Stimulated activated CD4-positive, alpha-beta T cell treated with anti-CD3 and anti-CD28 coated beads, Interleukin-4, amount 100 ng/mL, for 4 hours (primary cell): ENCODE data around the gene BRME1.
A peak's percentile ranks its signal among the peaks of the same experiment; 100 is the strongest.

Source experiments
- DNase-seq, 2 experiments: peaks; one replicate each; pipeline ENCODE4 v3.0.0-alpha.2; 2020

Gene BRME1

GRCh38 chr19:13843104-13843921 lies 62.6 kb downstream of the BRME1 start:
- DNase-seq = no peak

GRCh38 chr19:13842291-13843103 lies 63.4 kb downstream of the BRME1 start:
- peak; percentile 63 to 69 for DNase-seq

GRCh38 chr19:13841962-13842290 lies 64.0 kb downstream of the BRME1 start:
- DNase-seq = no peak

GRCh38 chr19:13841086-13841961 lies 64.6 kb downstream of the BRME1 start:
- no peak for DNase-seq

- peak in 1 of 2 experiments; percentile 38 for DNase-seq
Measured at GRCh38 chr19:13840305-13841085, 65.4 kb downstream of the BRME1 start.

GRCh38 chr19:13839938-13840304 lies 66.0 kb downstream of the BRME1 start:
- DNase-seq = peak in 1 of 2 experiments; percentile 77

- peak; percentile 85 to 93 for DNase-seq
Measured at GRCh38 chr19:13839130-13839937, 66.6 kb downstream of the BRME1 start.

GRCh38 chr19:13838435-13839129 lies 67.3 kb downstream of the BRME1 start:
- no peak for DNase-seq

- DNase-seq = no peak
Measured at GRCh38 chr19:13835791-13836723, 69.9 kb downstream of the BRME1 start.

- DNase-seq = no peak
Measured at GRCh38 chr19:13834244-13835069, 71.5 kb downstream of the BRME1 start.

GRCh38 chr19:13833330-13834243 lies 72.3 kb downstream of the BRME1 start:
- DNase-seq = peak; percentile 91 to 93
